GM18502 (cell line): Measurements from ENCODE around the gene CTNS.

ENCODE experiments used
- ATAC-seq: cut with Tn5 transposase; IDR thresholded peaks from one replicate; pipeline ENCODE4 v1.9.1; 2021; ENCODE audit warnings: mild to moderate bottlenecking; ENCODE audit not compliant: unreplicated experiment, poor library complexity

Gene CTNS

DNA sequence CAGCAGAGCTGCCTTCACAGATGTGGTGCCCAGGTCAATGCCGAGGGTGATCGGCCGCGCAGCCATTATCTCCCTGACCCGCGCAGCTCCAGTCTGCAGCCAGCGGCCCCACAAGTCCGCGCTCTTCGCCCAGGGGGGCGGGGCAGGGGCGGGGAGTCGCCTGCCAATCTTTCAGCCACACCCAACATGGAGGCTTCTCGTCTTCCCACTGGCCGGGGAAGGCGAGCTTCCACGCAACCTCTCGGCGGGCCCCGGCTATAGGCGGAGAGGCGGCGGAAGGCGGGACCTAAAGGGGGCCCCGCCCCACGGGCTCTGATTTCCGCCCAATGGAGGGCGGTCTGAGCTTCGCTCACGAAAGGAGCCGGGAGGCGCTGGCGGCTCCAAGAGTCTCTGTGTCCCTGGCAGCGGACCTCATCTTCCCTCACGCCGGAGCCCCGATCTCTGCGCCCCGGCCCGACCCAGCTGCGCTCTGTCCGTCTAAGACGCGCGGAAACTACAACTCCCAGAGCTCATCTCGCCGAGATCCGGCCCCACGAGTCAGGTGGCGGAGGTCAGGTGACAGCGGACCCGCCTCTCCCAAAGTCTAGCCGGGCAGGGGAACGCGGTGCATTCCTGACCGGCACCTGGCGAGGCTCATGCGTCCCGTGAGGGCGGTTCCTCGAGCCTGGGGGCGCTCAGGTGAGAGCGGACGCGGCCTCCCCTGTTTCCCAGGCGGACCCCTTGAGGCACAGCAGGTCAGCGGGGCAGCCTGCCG, at the start of gene CTNS, which contains the start of gene SHPK:
Gene CTNS, plus strand, starts transcription at position 607 of the 754 bp plus-strand sequence. CDS start 3,447 bp downstream, outside the sequence.
Gene SHPK, minus strand, starts transcription at position 97 of the 754 bp plus-strand sequence. Its CDS starts 31 bp downstream, at position 66.
- peak; percentile 92 for ATAC-seq

DNA sequence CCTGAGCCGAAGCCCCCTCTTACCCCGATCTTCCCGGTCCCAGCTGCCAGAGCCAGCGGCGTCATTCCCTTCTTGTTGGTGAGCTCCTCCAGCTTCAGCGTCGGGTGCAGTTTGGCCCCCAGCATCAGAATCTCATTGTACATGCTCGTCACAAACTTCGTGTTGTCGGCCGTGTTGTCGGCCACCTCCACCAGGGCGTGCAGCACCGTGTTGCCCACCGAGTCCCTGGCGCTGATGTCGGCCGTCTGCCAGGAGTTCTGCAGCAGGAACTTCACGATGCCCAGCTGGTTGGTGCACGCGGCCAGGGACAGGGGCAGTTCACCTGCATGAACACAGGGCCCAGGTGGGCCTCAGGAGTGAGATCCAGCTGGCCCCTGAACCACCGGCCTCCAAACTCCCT, 46.8 kb upstream of the CTNS start:
- no peak for ATAC-seq

DNA sequence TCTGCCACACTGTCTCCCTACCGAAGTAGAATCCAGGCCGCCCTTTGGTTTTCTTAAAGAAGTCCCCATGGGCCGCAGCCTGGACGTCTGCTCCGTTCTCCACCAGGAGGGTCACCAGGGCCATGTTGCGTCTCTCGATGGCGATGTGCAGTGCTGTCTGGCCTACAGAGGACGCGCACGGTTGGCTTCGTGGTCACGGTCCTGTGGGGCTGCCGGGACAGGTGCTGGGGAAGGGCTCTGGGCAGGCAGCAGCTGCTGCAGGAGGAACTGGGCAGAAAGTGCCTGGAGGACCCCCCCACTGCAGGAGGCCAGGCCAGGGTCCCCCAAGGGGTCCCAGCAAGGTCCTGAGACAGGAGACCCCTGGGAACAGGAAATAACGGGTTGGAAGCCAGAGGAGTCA, 46.3 kb upstream of the CTNS start:
- ATAC-seq, result no peak

DNA sequence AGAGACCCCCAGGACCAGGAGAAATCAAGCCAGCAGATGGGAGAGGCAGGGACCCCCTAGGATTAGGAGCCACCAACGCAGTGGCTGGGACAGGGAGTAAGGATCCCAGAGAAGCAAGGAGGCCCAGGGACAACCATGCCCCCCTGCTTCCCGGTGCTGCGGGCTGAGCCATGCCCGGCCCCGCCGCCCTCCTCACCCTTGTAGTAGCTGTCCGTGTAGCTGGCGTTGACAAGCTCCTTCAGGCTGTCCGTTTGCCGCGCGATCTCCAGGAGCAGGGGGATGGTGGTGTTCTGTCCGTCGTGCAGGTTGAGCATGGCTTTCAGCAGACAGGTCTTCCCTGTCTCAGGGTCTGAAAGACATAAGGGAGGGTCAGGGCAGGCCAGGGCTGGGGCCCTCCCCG, 45.8 kb upstream of the CTNS start:
- ATAC-seq, result no peak

DNA sequence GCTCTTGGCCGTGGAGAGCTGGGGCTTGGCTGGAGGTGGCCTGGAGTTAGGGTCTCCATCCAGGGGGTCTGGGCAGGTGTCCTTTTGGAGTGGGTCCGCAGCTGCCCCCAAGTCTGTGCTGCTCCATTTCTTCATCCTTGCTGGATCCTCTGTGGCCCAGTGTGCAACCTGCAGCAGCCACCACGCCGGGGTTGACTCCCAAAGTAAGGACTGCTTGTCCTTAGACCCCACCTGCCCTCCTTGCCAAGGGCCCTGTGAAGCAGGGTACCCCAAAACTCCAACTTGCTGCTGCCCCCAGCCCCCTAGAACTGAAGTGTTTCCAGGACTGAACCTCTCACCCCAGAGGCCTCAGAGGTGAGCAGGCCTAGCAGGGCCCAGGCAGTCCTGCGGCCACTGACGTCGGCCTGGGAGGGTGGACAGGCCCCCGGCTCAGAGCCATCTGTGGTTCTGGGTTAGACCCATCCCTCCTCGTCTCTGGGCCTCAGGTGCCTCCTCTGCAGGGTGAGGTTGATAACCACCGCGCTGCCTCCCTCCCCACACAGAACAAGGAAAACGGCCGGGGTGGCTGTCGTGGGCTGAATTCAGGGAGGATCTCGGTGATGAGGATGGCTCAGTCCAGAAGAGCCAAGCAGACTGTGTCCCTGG, 44.2 kb upstream of the CTNS start:
- ATAC-seq, result no peak

DNA sequence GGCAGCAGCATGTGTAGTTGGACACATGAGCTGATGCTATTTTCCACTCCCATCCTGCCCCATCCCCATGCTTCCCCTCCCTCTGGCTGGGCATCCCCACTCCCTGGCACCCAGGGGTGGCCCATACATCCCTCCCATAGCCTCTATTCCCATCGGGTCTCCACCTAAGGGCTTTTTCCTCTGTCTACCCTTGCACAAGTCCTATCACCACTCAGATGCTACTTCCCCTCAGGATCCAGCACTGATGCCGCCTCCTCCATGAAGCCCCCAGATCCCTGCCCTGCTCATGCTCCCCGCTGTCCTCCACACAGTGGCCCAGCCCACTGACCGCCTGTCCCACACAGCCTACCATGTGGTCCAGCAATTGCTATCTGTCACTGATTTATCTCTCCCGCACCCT, 43.2 kb upstream of the CTNS start:
- ATAC-seq, result no peak

DNA sequence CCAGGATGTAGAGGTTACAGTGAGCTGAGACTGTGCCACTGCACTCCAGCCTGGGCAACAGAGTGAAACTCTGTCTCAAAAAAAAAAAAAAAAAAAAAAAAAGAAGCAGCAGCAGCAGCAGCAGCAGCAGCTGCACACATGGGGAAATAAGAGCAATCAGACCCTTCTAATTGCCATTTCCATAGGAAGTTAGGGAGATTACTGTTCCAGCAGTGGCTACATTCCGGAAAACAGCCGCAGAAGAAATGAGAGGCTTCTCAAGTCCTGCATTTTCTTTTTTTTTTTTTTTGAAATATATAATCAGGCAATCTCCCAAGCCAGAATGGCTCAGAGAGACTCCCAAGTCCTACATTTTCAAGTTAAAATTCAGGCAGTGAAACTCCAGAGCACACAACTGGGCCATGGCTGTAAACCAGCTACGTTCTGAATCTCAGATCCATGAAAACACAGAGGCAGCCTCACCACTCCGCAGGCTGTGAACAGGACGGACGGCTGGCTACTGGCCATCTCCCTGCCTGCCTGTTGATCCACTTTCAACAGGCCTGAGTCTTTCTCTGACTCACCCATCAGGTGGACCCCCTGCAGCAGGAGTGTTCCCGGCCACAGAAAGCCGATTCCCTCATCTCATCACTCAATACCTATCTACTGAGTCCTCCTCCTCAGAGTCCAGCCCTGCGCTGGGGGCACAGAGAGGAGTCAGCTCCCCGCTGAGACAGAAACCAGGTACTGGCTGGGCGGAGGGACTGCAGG, 42.3 kb upstream of the CTNS start:
- ATAC-seq, result no peak

DNA sequence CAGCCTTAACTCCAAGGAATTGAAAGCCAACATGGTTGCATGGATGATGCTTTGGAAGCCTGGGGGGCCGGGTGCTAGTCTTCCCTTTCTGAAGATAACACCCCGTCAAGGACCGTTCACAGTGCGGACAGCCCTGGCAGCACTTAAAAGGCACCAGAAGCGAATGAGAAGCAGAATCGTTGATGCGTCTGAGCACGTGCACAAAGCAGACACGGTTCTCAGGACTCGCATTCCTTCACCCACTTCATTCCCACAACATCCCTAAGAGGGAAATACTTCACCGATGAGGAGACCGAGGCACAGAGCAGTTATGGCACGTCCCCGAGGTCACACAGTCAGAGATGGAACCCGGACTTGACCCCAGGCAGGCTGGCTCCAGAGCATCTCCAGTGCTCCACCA, 41.6 kb upstream of the CTNS start:
- no peak for ATAC-seq

DNA sequence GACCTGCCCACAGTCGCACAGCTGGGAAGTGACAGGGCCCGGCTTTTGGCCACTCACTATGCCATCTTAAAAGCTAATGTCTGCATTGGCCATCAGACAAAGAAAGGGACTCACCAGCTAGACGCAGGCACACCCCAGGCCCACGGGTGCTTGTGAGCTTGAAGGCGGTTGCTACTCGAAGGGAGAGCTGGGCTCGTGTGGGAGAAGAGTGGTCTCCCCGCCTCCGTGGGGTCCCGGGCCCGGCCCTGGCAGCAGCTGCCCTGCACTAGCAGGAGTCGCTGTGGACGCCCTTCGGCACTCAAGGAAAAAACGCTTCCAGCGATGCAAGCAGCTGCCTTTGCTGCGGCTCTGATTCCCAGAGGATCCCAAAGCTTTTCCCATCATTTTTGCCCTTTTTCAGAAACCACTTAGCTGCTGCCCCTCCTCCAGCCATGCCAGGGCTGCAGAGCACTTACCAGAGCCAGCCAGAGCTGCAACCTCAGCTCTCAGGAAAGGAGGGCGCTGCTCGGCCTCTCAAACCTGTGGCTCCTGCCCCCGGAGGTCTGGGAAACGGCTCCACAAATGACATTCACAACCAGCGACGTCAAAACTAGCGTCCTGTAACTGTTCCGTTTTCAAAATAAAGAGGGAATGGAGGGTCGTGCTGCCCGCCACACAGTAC, 39.6 kb upstream of the CTNS start:
- ATAC-seq, result no peak

DNA sequence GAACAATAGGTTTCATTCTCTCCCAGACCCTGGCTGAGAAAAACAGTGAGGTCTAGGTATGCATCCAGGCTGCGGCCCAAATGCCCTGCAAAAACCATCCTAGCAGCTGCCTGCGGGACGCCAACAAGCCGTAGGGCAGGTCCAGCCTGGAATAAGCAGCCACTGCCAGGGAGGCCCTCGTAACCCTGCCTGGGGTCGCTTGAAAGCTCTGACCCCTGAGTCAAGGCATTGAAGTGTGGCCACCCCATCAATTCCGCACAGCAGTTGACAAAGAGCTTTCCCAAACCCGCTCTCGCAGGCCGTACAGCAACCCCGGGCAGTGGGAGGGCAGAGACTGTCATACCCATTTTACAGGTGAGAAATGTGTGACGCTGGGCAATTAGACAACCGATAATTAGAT, 38.5 kb upstream of the CTNS start:
- ATAC-seq, result no peak

DNA sequence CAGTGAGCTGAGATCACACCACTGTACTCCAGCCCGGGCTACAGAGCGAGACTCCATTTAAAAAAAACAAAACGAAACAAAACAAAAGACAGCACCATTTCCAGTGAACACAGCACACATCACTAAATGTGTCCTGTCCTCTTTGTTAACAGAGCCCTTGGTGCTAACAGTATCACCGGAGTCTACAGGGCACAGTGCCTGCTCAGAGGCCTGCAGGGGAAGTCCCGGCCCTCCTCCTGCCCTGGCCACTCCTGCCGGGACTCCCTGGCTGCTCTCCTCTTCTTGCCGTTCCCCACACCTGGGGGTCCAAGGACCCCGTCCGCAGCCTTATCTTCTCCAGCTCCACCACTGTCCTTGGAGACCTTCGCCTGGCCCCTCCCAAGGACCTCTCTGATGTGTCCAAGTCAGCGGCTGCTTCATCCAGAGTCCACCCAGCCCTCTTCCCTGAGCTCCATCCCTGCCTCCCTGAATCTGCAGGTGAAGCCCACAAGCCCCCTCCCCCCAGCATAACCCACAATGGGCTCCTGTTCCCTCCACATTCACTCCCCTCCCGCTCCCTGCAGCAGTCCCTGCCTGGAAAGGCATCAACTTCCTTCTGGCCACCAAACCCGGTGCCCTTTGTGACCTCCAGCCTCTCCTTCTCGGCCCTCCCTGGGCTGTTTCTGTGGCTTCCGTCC, 35.9 kb upstream of the CTNS start:
- no peak for ATAC-seq

DNA sequence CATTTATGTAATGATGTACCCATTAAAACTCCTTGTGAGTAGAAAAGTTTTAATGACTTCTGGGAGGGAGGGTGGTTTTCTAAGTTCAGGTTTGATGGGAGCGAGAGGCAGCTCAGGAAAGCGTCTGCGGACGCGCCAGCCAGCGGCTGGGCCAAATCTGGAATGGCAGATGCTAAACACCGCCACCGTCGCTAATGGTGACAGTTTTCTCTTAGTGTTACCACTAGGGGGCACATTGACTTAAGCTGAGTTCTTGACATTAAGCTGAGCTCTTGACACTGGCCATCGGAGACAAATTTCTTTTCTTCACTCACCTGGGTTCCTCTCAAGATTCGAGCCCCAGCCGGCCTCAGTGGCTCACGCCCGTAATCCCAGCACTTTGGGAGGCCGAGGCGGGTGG, 34.1 kb upstream of the CTNS start:
- no peak for ATAC-seq

DNA sequence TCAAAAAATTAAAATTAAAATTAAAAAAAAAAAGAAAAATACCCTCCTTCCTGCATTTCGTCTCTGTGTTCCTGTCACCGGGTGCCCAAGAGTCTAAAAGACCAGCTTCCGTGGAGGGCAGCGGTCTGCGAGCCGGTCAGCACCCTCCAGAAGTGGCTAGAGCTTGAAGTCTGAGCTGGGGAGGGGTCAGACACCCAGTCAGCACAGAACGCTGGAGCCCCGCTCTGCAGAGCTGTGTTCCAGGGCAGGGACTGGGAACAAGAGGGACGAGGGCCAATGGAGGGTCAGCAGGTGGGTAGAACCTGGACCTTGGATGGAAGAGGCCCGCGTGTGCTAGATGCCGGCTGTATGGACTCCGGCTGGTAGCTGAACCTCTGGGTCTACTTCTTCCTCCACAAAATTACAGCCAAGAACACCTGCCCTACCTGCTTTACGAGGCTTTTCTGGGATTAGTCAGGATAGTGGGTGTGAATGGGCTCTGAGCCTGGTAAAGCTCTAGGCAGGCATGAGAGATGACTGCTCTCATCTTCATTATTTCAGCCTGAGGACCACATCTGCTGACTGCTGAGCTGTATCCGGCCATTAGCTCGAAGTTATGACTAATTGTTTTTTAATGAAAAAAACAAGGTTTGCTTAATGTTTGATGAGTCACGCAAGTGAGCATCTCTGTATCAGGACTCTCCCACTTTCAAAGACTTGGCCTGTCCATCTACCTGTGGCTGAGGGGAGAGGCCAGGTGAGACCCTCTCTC, 33.3 kb upstream of the CTNS start:
- no peak for ATAC-seq

DNA sequence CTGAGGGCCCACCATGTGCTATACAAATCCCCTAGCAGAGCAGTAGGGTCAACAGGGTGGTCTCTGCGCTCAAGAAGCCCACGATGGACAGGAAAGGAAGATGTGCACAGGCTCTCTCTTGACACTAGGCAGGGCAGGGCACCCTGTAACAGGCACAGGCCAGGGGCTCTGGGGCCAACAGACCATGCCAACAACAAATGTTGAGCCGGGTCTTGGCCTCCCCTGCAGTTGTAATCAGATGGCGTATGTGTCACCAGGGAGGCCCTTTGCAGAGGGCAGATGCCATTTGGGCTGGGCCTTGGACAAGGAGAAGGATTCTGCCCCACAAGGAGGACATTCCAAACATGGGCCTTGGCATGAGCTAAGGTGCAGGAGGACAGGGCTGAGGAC, 32.7 kb upstream of the CTNS start:
- ATAC-seq, result no peak

DNA sequence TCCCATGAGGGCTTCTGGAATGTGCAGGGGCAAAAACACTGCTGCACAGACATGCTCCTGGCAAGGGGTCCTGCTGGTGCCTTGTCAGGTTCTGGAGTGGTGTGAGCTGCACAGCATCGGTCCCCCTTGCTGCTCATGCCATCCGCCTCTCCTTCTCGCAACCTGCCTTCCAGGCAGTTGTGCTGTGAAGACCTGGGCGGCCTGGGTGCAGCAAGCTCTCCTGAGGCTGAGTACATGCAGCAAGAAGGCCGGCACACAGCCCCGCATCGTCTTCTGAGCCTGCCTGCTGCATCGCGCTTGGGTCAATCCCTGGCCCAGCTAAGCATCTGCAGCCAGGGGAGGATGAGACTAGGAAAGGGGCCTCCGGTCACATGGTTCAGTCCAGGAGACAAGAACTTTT, 26.9 kb upstream of the CTNS start:
- no peak for ATAC-seq

DNA sequence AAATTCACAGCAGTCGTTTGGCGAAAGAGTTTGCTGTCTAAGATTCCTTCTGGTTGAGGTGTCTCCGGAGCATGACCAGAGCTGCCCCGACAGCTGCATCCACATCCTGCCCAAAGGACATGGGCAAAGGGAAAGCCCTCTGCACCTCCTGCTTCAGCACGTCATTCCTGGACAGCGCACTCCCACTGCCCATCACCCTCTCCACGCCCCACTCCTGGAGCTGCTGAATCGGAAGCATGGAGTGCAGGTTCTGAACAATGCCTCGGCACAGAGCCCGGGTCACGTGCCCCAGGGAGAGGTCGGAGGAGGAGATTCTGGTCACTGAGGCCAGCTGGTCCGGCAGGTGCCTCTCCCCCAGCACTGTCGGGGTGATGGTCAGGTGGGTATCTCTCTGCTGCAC, 26.0 kb upstream of the CTNS start:
- ATAC-seq, result no peak

DNA sequence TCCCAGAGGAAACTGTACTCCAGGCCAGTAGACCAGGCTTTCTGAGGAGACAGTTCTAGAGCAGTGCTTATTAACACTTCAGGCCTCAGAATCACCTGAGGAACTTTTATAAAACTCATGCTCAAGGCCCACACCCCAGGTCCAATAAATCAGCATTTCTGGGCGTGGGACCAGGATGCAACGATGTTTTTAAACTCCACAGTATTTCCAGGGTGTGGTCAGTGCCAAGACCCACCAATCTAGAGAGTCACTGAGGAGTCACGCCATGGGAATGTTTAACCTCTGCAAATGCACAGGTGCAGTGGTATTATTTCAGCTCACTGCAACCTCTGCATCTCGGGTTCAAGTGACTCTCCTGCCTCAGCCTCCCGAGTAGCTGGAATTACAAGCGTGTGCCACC, 23.4 kb upstream of the CTNS start:
- no peak for ATAC-seq

DNA sequence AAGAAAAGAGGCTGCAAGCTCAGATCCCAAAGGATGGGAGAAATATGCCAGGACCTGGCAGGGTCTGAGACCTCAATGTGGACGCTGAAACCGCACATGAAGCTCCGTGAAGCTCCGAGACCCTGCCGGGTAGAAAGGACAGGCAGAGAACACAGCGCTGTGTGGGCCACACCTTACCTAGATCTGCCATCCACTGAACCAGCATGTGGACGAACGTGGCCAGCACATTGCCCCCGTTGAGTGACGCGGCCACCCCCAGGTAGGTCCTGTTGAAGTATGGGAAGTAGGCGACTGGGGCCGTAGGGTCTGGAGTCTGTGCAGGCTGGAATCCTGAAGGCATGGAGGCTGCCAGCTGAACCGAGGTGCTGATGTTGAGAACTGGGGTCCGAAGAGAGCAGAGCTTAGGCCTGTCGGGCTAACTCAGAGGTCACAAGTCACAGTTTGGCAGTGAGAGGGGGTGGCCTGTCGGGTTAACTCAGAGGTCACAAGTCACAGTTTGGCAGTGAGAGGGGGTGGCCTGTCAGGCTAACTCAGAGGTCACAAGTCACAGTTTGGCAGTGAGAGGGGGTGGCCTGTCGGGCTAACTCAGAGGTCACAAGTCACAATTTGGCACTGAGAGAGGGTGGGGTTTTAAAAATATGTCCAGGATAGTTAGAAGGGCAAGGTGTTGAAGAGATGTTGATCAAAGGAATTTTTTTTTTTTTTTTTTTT, 21.2 kb upstream of the CTNS start:
- no peak for ATAC-seq

DNA sequence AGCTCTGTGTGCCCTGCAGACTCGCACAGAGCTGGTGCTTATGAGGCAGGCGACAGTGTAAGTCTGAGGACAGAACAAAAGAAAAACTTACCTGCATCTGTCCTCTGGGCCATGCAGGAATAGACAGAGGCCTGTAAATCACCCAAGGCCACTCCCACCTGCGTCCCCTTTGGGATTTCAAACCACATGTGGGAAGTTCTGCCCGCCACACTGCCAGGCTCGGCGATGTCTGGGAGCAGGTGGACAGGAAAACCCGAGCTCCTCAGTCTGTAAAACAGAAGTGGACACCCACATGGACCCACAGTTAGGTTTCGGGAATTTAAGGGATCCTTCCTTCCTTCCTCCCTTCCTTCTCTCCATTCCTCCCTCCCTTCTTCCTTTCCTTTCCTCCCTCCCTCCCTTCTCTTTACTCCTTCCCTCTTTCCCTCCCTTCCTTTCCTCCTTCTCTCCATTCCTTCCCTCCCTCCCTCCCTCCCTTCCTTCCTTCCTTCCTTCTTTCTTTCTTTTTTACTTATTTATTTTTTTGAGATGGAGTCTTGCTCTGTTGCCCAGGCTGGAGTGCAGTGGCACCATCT, 15.3 kb upstream of the CTNS start:
- no peak for ATAC-seq
